GM13977 (cell line): ENCODE measurements around the gene DUSP22.

Experiments
- DNase-seq: peaks from one replicate; pipeline ENCODE4 v3.0.0; 2012; ENCODE audit warnings: low spot score
- in situ Hi-C: fragments of 300-500 bp; cut with MboI; formaldehyde crosslinking; loops from one replicate; pipeline ENCODE4 v1.12.0; 2022; ENCODE audit warnings: low sequenced_read_pairs, low pct_unique_long_range_greater_than_20kb, mixed read lengths, inconsistent platforms; ENCODE audit not compliant: unreplicated experiment
- TF ChIP-seq, protein P1 (sequence below): IDR thresholded peaks from 2 replicates; pipeline ENCODE4 v1.5.1; 2012; ENCODE audit warnings: mild to moderate bottlenecking, control low read depth; ENCODE audit not compliant: insufficient read depth; ENCODE audit errors: extremely low read depth, missing control alignments

Gene DUSP22

DNA sequence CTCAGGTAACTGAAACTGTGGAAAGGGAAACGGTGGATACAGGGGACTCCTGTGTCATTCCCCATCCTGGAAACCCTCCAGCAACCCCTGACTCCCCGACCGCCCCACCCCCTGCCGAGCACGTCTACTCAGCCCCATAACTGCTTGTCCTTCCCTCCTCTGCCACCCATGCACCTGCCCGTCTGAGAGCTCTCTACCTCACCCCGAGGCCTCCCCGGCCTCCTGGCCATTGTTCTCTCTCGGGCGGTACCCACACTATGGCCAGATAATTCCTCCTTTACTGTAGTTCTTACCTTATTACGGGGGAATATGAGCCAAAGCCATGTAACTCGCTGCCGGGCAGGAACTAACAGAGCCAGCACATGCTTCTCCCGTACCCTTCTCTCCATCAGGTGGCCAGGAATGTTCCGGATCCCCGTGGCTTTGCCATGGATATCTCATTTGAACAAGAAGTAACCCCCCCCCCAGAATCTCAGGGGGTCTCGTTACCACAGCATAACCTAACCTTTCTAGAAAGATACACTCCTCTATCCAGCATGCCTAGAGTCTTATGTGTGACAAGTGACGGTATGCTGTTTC is 94.5 kb downstream of the DUSP22 start:
- in situ Hi-C loops = no loop called here
- TF ChIP-seq, protein P1, sequence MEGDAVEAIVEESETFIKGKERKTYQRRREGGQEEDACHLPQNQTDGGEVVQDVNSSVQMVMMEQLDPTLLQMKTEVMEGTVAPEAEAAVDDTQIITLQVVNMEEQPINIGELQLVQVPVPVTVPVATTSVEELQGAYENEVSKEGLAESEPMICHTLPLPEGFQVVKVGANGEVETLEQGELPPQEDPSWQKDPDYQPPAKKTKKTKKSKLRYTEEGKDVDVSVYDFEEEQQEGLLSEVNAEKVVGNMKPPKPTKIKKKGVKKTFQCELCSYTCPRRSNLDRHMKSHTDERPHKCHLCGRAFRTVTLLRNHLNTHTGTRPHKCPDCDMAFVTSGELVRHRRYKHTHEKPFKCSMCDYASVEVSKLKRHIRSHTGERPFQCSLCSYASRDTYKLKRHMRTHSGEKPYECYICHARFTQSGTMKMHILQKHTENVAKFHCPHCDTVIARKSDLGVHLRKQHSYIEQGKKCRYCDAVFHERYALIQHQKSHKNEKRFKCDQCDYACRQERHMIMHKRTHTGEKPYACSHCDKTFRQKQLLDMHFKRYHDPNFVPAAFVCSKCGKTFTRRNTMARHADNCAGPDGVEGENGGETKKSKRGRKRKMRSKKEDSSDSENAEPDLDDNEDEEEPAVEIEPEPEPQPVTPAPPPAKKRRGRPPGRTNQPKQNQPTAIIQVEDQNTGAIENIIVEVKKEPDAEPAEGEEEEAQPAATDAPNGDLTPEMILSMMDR = no peak
- no peak for DNase-seq

DNA sequence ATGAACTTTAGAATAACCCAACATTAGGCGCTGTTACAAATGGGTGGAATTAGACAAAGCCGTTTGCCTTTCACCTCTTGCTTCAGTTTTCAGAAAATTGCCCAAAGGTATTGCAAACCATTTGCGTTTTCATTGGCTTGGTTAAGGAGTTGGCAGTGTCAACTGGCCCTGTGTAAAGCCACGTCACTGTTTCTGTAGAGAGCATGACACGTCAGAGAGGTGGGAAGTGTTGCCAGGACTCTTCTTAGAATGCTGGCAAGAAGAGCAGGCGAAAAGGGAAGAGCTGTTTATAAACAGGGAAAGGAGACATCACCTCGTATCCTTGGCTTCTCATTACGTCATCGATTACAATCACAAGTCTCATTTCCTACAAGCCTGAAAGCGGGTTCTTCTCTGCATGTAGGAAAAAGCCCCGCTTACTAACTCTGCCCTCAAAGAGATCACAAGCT is 95.0 kb downstream of the DUSP22 start:
- DNase-seq = no peak
- TF ChIP-seq, protein P1 = no peak
- in situ Hi-C loops = no loop called here

DNA sequence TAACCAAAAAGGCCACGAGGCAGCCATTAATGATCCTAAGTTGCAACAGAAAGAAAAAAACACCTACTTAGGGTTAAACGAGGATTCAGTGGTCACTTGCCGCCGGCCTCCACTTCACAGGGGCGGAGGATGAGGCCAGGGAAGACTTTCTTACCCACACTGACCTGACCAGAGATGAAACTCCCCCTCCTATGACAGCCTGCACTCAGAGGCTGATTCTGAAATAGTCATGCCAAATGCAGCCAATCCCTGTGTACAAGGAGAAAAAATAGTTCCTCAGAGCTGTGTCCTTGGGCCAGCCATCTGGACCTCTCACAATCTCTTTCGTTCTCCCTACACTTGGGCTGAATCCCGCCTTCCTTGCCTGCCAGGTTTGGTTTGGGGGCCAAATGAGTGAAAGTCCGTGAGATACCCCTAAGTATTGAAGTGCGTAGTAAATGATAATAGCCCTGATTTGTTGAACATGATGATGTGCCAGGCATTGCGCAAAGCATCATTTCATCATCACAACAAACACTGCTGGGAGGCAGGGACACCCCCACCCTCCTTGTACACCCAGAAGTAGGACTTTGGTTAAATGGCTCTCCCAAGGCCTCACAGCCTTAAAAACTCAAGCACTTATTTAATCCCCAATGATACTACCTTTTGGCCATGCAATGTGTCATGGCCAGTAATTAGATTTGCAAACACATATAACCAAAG is 96.1 kb downstream of the DUSP22 start:
- in situ Hi-C loops = no loop called here
- DNase-seq = no peak
- TF ChIP-seq, protein P1 = no peak

DNA sequence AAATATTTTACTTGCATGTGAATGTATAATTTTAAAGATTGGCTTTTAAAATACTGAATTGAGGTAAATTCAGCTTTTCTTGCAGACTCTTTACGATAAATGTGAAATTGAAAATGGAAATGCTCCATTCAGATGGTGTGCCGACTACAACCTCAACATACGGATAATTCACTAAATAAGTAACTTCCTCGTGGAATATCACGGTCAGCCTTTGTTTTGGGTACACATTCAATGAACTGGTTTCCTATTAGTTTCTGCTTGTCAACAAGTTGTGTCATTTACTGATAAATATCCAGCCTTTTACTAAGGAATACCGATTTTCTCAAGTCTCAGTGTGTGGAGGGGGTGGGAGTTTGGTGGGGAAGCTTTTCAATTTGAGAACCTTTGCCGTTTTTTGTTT is 96.9 kb downstream of the DUSP22 start:
- DNase-seq = no peak
- in situ Hi-C loops = no loop called here
- TF ChIP-seq, protein P1 = no peak

DNA sequence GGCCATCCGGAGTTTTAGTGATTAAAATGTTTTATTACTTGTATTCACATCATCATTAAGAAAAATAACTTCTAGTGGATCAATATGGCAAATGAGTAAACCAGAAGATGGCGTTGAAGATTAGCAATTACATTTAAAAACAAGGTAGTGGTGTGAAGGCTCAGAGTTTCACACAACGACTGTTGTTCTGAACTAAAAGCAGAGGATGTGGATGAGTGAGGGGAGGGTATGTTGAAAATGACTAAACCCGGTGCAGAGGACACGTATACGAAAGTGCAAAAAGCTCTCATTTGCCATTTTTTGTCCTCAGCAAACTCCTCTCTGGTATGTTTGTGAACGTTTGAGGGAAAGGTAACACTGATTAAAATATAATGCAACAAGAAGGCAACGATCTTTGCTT is 97.3 kb downstream of the DUSP22 start:
- TF ChIP-seq, protein P1 = peak; percentile 40
- in situ Hi-C loops = no loop called here
- DNase-seq = peak; percentile 82

DNA sequence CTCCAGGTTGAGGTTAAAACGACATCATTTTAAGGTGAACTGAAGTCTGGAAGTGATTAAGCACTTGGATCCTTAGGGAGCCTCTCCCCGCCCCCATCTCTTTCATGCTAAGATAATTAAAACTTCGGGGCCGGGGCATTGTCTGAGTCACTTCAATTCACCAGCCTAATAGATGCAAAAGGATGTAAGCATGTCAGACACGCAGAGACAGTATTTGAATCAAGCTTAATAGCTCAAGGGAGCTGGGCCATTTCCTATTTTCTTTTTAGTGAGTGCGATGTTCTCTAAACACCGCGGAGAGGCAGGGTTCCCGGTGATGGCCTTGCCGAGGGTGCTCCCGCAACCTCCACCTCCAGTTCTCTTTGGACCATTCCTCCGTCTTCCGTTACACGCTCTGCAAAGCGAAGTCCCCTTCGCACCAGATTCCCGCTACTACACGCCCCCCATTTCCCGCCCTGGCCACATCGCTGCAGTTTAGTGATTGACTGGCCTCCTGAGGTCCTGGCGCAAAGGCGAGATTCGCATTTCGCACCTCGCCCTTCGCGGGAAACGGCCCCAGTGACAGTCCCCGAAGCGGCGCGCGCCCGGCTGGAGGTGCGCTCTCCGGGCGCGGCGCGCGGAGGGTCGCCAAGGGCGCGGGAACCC is 98.7 kb downstream of the DUSP22 start:
- DNase-seq = peak; percentile 78
- TF ChIP-seq, protein P1 = peak; percentile 12
- in situ Hi-C loops = no loop called here
